ENCODE results near the gene CSTF1.
"Not testable (repeated sequence)": the region's sequence is repeated elsewhere in the genome, so short reads cannot be mapped to it uniquely, and the experiment has no call there.

Gene CSTF1

GRCh38 chr20:56400001-56400640 lies 7.7 kb downstream of the CSTF1 start:
- TF ChIP-seq CTCF (IDR thresholded peaks at IDR 0.05): peak; percentile 82
- H3K36me3 Mint-ChIP-seq (ENCODE audit: low read depth): peaks cover 90% of the 10 kb centered on the region
- no peak overlapping the region for H3K27ac Mint-ChIP-seq
- H3K4me1 Mint-ChIP-seq: no peaks in the 10 kb centered on the region
- no peaks in the 10 kb centered on the region for H3K9me3 Mint-ChIP-seq
- H3K4me3 Mint-ChIP-seq: no peak overlapping the region
- DNase-seq: peak; percentile 54
- no peaks in the 10 kb centered on the region for H3K27me3 Mint-ChIP-seq (ENCODE audit: low read depth, poor library complexity)

- Mint-ChIP-seq H3K27me3 (ENCODE audit: low read depth, poor library complexity) (no peaks in the 10 kb centered on the region), H3K36me3 (ENCODE audit: low read depth) (peaks cover 89% of the 10 kb centered on the region), H3K27ac (no peak overlapping the region), H3K4me1 (no peaks in the 10 kb centered on the region), H3K9me3 (no peaks in the 10 kb centered on the region), H3K4me3 (no peak overlapping the region)
- no peak for DNase-seq
- TF ChIP-seq CTCF (IDR thresholded peaks at IDR 0.05): no peak
Observed at GRCh38 chr20:56403465-56403864, 11.0 kb downstream of the CSTF1 start.

GRCh38 chr20:56405356-56405755 lies 12.9 kb downstream of the CSTF1 start:
- not testable (repeated sequence) for H3K9me3 Mint-ChIP-seq; H3K4me3 Mint-ChIP-seq; H3K27me3 Mint-ChIP-seq (ENCODE audit: low read depth, poor library complexity); H3K4me1 Mint-ChIP-seq; H3K27ac Mint-ChIP-seq; DNase-seq
- H3K36me3 Mint-ChIP-seq (ENCODE audit: low read depth): peaks cover 77% of the 10 kb centered on the region

DNA sequence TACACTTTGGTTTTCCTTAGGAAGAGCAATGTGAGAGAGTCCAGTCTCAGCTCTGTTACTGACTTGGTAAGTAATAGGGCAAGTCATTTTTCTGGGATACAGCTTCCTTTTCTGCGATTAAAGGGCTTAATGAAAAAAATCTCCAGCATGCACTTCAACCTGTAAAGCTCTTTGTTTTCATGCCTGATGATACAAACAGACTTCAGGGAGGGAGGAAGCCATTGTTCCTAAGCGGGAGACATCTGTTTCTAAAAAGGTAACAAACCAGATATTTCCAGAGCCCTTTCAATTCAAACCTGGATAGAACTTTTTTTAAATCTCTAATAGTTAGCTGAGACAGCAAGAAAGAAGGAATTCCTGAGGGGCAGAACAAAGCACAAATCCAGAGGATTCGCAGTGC lies 14.5 kb downstream of the CSTF1 start:
- Mint-ChIP-seq H3K27me3 (ENCODE audit: low read depth, poor library complexity) (no peaks in the 10 kb centered on the region), H3K36me3 (ENCODE audit: low read depth) (peaks cover 62% of the 10 kb centered on the region), H3K27ac (no peak overlapping the region), H3K9me3 (no peaks in the 10 kb centered on the region), H3K4me3 (no peak overlapping the region), H3K4me1 (no peaks in the 10 kb centered on the region)
- DNase-seq: no peak
- TF ChIP-seq CTCF (IDR thresholded peaks at IDR 0.05): no peak

- Mint-ChIP-seq H3K9me3 (no peaks in the 10 kb centered on the region), H3K36me3 (ENCODE audit: low read depth) (peaks cover 54% of the 10 kb centered on the region), H3K4me3 (no peak overlapping the region), H3K4me1 (no peaks in the 10 kb centered on the region), H3K27me3 (ENCODE audit: low read depth, poor library complexity) (peaks cover 4% of the 10 kb centered on the region), H3K27ac (no peak overlapping the region)
- DNase-seq: no peak
- TF ChIP-seq CTCF (IDR thresholded peaks at IDR 0.05): no peak
Observed at GRCh38 chr20:56409521-56409920, 17.1 kb downstream of the CSTF1 start.

DNA sequence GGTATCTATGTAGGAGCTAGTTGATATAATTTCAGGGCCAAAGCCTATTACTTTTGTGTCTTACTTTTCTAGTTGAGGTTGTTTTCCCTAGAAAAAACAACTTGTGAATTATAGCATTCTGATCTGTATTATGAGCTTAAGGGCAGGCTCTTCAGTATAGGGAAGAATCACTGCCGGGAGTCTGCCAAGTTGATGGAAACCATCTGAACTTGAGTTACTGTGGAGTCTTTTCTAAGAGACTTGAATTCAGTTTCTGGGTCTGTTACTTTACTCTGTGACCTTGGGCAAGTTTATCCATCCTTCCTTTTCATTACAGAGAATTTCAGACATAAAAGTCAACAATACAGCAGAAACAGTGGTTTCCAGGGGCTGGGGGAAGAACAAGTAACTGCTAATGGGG lies 17.5 kb downstream of the CSTF1 start:
- no peak for TF ChIP-seq CTCF (IDR thresholded peaks at IDR 0.05)
- Mint-ChIP-seq H3K27me3 (ENCODE audit: low read depth, poor library complexity) (peaks cover 4% of the 10 kb centered on the region), H3K4me1 (no peaks in the 10 kb centered on the region), H3K9me3 (no peaks in the 10 kb centered on the region), H3K4me3 (no peak overlapping the region), H3K27ac (no peak overlapping the region), H3K36me3 (ENCODE audit: low read depth) (peaks cover 49% of the 10 kb centered on the region)
- no peak for DNase-seq

GRCh38 chr20:56411287-56411686 lies 18.8 kb downstream of the CSTF1 start:
- not testable (repeated sequence) for H3K4me3 Mint-ChIP-seq; H3K4me1 Mint-ChIP-seq; DNase-seq; H3K27ac Mint-ChIP-seq; H3K27me3 Mint-ChIP-seq (ENCODE audit: low read depth, poor library complexity); H3K9me3 Mint-ChIP-seq
- H3K36me3 Mint-ChIP-seq (ENCODE audit: low read depth): peaks cover 37% of the 10 kb centered on the region
